Trophoblast cell (in vitro differentiated cells and primary cell): ENCODE data around the gene NR1H2.

Source experiments
- DNase-seq, 2 donors: peaks; one replicate each; pipeline ENCODE4 v3.0.0-alpha.2; 2016
- H2AFZ ChIP-seq: 2 replicates; pipeline ENCODE4 v1.6.1; 2013; ENCODE audit warnings: low read length, moderate library complexity, mild to moderate bottlenecking; ENCODE audit not compliant: insufficient read depth, poor library complexity
- H2AK5ac ChIP-seq: 2 replicates; pipeline ENCODE4 v1.6.1; 2013; ENCODE audit warnings: mild to moderate bottlenecking, low read length
- H2BK120ac ChIP-seq: 2 replicates; pipeline ENCODE4 v1.6.1; 2013; ENCODE audit warnings: low read length, mild to moderate bottlenecking, moderate library complexity; ENCODE audit not compliant: insufficient read depth, poor library complexity
- H2BK12ac ChIP-seq: 2 replicates; pipeline ENCODE4 v1.6.1; 2013; ENCODE audit warnings: mild to moderate bottlenecking, low read length, moderate library complexity
- H2BK5ac ChIP-seq: 2 replicates; pipeline ENCODE4 v1.6.1; 2013; ENCODE audit warnings: low read length, low read depth, moderate library complexity, mild to moderate bottlenecking; ENCODE audit not compliant: poor library complexity
- H3K14ac ChIP-seq: 2 replicates; pipeline ENCODE4 v1.6.1; 2013; ENCODE audit warnings: mild to moderate bottlenecking, low read length
- H3K18ac ChIP-seq: 2 replicates; pipeline ENCODE4 v1.6.1; 2013; ENCODE audit warnings: mild to moderate bottlenecking, low read length
- H3K23ac ChIP-seq: 2 replicates; pipeline ENCODE4 v1.6.1; 2013; ENCODE audit warnings: low read length
- H3K27ac ChIP-seq: 2 replicates; pipeline ENCODE4 v1.5.1; 2013; ENCODE audit warnings: low read depth, mild to moderate bottlenecking, inconsistent platforms, low read length, moderate library complexity
- H3K27me3 ChIP-seq: 2 replicates; pipeline ENCODE4 v1.6.1; 2013; ENCODE audit warnings: inconsistent platforms, mild to moderate bottlenecking, low read length, moderate library complexity; ENCODE audit not compliant: insufficient read depth
- H3K36me3 ChIP-seq, 2 experiments: 1 replicate in 1 of 2; 2 replicates in 1 of 2; pipeline ENCODE4 v1.6.1; 2013; ENCODE audit warnings: low read length in 2 of 2, mild to moderate bottlenecking in 2 of 2, moderate library complexity in 1 of 2; ENCODE audit not compliant: insufficient read depth in 2 of 2, control insufficient read depth in 1 of 2
- H3K4ac ChIP-seq: 2 replicates; pipeline ENCODE4 v1.6.1; 2013; ENCODE audit warnings: low read depth, mild to moderate bottlenecking, low read length, moderate library complexity
- H3K4me1 ChIP-seq, 2 experiments: 1 replicate in 1 of 2; 2 replicates in 1 of 2; pipeline ENCODE4 v1.6.1; 2013; ENCODE audit warnings: low read length in 2 of 2, mild to moderate bottlenecking in 2 of 2, moderate library complexity in 1 of 2; ENCODE audit not compliant: insufficient read depth in 2 of 2, control insufficient read depth in 1 of 2
- H3K4me2 ChIP-seq: 2 replicates; pipeline ENCODE4 v1.6.1; 2013; ENCODE audit warnings: inconsistent platforms, mild to moderate bottlenecking, low read length, moderate library complexity
- H3K4me3 ChIP-seq: 2 replicates; pipeline ENCODE4 v1.5.1; 2013; ENCODE audit warnings: mild to moderate bottlenecking, low read depth, low read length, inconsistent platforms
- H3K79me1 ChIP-seq: one replicate; pipeline ENCODE4 v1.6.1; 2013; ENCODE audit warnings: low read length
- H3K79me2 ChIP-seq: 2 replicates; pipeline ENCODE4 v1.6.1; 2013; ENCODE audit warnings: low read length, mild to moderate bottlenecking; ENCODE audit not compliant: control insufficient read depth, insufficient read depth, poor library complexity
- H3K9ac ChIP-seq: 2 replicates; pipeline ENCODE4 v1.6.1; 2013; ENCODE audit warnings: mild to moderate bottlenecking, low read length
- H3K9me3 ChIP-seq: 2 replicates; pipeline ENCODE4 v1.6.1; 2013; ENCODE audit warnings: low read depth, mild to moderate bottlenecking, control low read depth, inconsistent platforms, low read length; ENCODE audit not compliant: insufficient read depth
- H4K12ac ChIP-seq: 2 replicates; pipeline ENCODE4 v1.6.1; 2013; ENCODE audit warnings: low read depth, mild to moderate bottlenecking, low read length, moderate library complexity
- H4K8ac ChIP-seq: 2 replicates; pipeline ENCODE4 v1.6.1; 2013; ENCODE audit warnings: low read depth, mild to moderate bottlenecking, low read length, moderate library complexity
- H4K91ac ChIP-seq: one replicate; pipeline ENCODE4 v1.6.1; 2013; ENCODE audit warnings: low read depth, mild to moderate bottlenecking, low read length, moderate library complexity
- WGBS: extraction: QIAGEN DNeasy Blood & Tissue Kit; methylation state at CpG from one replicate; pipeline ENCODE4 v1.1.7; 2013; ENCODE audit warnings: missing lambda C conversion rate; ENCODE audit not compliant: insufficient read length, insufficient coverage; ENCODE audit errors: extremely low coverage; 5-methylcytosine and 5-hydroxymethylcytosine counted together

The NR1H2 gene

DNA sequence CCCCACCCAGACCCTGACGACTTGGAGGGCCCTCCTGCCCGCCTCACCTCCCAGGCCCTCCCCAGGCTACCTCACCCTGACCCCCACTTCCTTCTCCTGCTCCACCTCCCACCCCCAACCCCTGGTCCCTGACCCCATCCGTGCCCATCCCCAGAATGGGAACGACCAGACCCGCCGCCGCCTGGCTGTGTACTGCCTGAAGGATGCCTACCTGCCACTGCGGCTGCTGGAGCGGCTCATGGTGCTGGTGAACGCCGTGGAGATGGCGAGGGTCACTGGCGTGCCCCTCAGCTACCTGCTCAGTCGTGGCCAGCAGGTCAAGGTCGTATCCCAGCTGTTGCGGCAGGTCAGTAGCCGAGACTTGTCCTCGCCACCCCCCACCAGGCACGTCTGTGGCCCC is 30.6 kb downstream of the NR1H2 start:
- WGBS: no CpG with 5 or more reads among the region's 19 CpGs

DNA sequence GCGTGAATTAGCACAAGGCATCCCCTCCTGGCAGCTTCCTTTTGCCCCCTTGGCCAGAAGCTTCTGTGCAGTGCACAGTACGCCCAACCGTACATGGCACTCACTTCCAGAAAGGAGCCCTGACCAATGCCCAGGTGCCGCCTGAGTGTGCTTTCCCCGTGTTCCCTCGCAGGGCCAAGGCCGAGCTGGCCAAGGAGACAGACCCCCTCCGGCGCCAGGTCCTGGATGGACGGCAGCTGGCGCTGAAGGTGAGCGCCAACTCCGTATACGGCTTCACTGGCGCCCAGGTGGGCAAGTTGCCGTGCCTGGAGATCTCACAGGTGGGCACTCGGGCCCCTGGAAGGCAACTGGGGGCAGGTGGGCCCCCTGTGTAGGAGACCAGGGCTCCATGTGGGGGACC is 33.1 kb downstream of the NR1H2 start:
- no peak overlapping the region for H3K18ac ChIP-seq
- peaks cover 54 to 62% of the 10 kb centered on the region in 2 experiments for H3K36me3 ChIP-seq
- no peaks in the 10 kb centered on the region for H3K27me3 ChIP-seq
- H3K23ac ChIP-seq: no peak overlapping the region
- DNase-seq: no peak
- no peak overlapping the region for H2AK5ac ChIP-seq
- H3K14ac ChIP-seq: no peak overlapping the region
- H3K9me3 ChIP-seq: peaks cover 6% of the 10 kb centered on the region
- H3K4me3 ChIP-seq: no peak overlapping the region
- H2BK12ac ChIP-seq: no peak overlapping the region
- no peaks in the 10 kb centered on the region for H3K4me1 ChIP-seq
- H3K4me2 ChIP-seq: no peak overlapping the region
- H3K4ac ChIP-seq: no peak overlapping the region
- no peak overlapping the region for H4K12ac ChIP-seq
- no peak overlapping the region for H4K8ac ChIP-seq
- no peaks in the 10 kb centered on the region for H3K79me2 ChIP-seq
- no peak overlapping the region for H3K9ac ChIP-seq
- H3K79me1 ChIP-seq: no peaks in the 10 kb centered on the region
- no peak overlapping the region for H2AFZ ChIP-seq
- no CpG with 5 or more reads among the region's 17 CpGs for WGBS
- no peak overlapping the region for H4K91ac ChIP-seq
- no peak overlapping the region for H2BK5ac ChIP-seq
- no peak overlapping the region for H3K27ac ChIP-seq
- no peak overlapping the region for H2BK120ac ChIP-seq

More for the DNA sequence above, 30.6 kb downstream of the NR1H2 start:
- Histone ChIP-seq H3K9me3 (peaks cover 6% of the 10 kb centered on the region), H2BK5ac (no peak overlapping the region), H4K12ac (no peak overlapping the region), H3K36me3 (peaks cover 71 to 72% of the 10 kb centered on the region in 2 experiments), H3K4me3 (no peak overlapping the region), H3K27me3 (no peaks in the 10 kb centered on the region), H2BK12ac (no peak overlapping the region), H3K4me1 (no peaks in the 10 kb centered on the region), H4K91ac (no peak overlapping the region), H3K79me2 (no peaks in the 10 kb centered on the region), H3K4ac (no peak overlapping the region), H3K18ac (no peak overlapping the region), H3K79me1 (no peaks in the 10 kb centered on the region), H2AK5ac (no peak overlapping the region), H3K9ac (no peak overlapping the region), H4K8ac (no peak overlapping the region), H3K27ac (no peak overlapping the region), H3K14ac (no peak overlapping the region), H2AFZ (no peak overlapping the region), H2BK120ac (no peak overlapping the region), H3K4me2 (no peak overlapping the region), H3K23ac (no peak overlapping the region)
- no peak for DNase-seq

DNA sequence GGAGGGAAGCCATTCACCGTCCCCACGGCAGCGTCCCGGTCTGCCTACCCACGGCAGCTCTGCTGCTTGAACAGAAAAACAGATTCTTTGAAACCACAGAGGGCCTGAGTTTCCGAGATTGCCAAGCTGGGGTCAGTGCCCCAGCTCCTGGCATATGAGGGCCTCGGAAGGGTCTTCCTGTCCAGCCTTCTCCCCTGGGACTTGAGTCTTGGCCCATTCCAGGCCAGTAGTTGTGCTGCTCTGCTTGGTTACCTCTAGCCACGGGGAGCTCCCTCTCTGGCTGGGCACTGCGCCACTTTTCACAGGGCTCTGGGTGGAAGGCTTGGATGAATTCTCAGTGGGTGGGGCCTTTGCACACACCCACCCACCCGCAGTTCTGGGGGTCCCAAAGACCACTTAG is 33.9 kb downstream of the NR1H2 start:
- Histone ChIP-seq H3K9me3 (peaks cover 6% of the 10 kb centered on the region), H3K4me1 (no peaks in the 10 kb centered on the region), H3K23ac (no peak overlapping the region), H3K79me1 (no peaks in the 10 kb centered on the region), H4K91ac (no peak overlapping the region), H4K12ac (no peak overlapping the region), H3K18ac (no peak overlapping the region), H3K9ac (no peak overlapping the region), H4K8ac (no peak overlapping the region), H3K14ac (no peak overlapping the region), H3K36me3 (peaks cover 51 to 60% of the 10 kb centered on the region in 2 experiments), H3K4me3 (no peak overlapping the region), H2BK12ac (no peak overlapping the region), H2AFZ (no peak overlapping the region), H3K27ac (no peak overlapping the region), H2AK5ac (no peak overlapping the region), H2BK120ac (no peak overlapping the region), H3K4me2 (no peak overlapping the region), H3K79me2 (no peaks in the 10 kb centered on the region), H2BK5ac (no peak overlapping the region), H3K27me3 (no peaks in the 10 kb centered on the region), H3K4ac (no peak overlapping the region)
- DNase-seq: no peak
- WGBS: no CpG with 5 or more reads among the region's 10 CpGs

DNA sequence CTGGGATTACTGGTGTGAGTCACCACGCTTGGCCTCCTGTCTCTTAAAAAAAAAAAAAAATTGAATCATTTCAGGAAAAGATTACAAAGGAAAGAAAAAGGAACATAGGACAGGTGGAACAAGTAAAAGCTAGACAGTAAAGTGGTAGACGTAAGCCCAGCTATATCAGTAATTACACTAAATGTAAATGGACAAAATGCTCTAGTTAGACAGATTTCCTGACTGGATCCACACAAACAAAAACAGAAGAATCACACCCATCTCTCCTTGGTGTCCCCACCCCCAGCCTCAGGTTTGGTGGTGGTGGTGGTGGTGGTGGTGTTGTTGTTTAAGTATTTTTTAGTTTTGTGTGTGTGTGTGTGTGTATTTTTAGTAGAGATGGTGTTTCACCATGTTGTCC is 36.2 kb downstream of the NR1H2 start:
- H3K18ac ChIP-seq: no peak overlapping the region
- WGBS: no CpG with 5 or more reads among the region's 2 CpGs

More for the DNA sequence above, 36.2 kb downstream of the NR1H2 start:
- H3K27ac ChIP-seq: no peak overlapping the region
- H2BK5ac ChIP-seq: no peak overlapping the region
- no peak overlapping the region for H2AFZ ChIP-seq
- H2AK5ac ChIP-seq: no peak overlapping the region
- H2BK120ac ChIP-seq: no peak overlapping the region
- no peaks in the 10 kb centered on the region for H3K79me1 ChIP-seq
- no peak overlapping the region for H4K8ac ChIP-seq
- no peak overlapping the region for H3K9ac ChIP-seq
- no peak overlapping the region for H3K4me3 ChIP-seq
- H2BK12ac ChIP-seq: no peak overlapping the region
- no peak overlapping the region for H3K23ac ChIP-seq
- peaks cover 1% of the 10 kb centered on the region for H3K9me3 ChIP-seq
- no peak overlapping the region for H4K12ac ChIP-seq
- H3K14ac ChIP-seq: no peak overlapping the region
- no peaks in the 10 kb centered on the region for H3K27me3 ChIP-seq
- H4K91ac ChIP-seq: no peak overlapping the region
- no peaks in the 10 kb centered on the region for H3K79me2 ChIP-seq
- no peak overlapping the region for H3K4me2 ChIP-seq
- DNase-seq: no peak
- no peak overlapping the region for H3K4ac ChIP-seq
- no peaks in the 10 kb centered on the region for H3K4me1 ChIP-seq
- peaks cover 34 to 42% of the 10 kb centered on the region in 2 experiments for H3K36me3 ChIP-seq
